Iris pigment epithelial cell (primary cell): Measurements from ENCODE around the gene SPINK9.
A peak's percentile ranks its signal among the peaks of the same experiment; 100 is the strongest.

Experiments
- DNase-seq: peaks from one replicate; pipeline ENCODE4 v3.0.0-alpha.2; 2011; ENCODE audit warnings: low read depth

SPINK9 gene

DNA sequence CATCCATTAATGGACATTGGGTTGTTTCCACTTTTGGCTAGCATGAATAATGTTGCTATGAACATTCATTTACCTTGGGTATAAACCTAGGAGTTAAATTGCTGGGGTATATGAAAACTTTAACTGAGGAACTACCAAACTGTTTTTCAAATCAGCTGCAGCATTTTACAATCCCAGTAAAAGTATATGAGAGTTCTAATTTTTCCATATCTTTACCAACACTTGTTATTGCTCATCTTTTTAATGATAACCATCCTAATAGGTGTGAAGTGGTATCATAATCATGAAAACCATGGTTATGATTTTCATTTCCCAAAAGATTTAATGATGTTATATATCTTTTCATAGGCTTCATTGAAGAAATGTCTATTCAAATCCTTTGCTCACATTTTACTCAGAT, 32.9 kb downstream of the SPINK9 start:
- DNase-seq, result no peak

DNA sequence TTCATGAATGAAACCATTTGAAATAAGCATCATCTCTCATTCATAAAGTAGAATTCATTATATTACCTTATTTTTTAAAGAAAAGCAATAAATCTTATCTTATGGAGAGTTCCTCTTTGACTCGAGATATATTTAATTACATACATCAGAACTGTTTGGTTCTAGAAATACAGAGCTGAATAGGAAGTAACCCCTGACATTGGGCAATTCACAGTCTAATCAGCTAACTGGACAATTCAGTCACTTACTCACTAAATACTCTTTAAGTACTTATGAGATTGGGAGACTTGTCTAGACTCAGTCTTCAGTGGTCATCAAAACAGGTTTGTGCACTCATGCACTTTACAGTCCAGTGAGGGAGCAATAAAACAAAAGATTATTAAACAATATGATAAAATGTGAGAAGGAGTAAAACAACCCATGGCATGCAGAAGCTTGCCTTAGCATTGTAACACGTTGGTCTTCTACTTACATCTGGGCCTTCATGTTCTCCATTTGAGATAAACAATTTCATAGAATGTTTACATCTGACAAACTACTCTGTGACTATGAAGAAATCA, 36.9 kb downstream of the SPINK9 start:
- DNase-seq, result no peak

DNA sequence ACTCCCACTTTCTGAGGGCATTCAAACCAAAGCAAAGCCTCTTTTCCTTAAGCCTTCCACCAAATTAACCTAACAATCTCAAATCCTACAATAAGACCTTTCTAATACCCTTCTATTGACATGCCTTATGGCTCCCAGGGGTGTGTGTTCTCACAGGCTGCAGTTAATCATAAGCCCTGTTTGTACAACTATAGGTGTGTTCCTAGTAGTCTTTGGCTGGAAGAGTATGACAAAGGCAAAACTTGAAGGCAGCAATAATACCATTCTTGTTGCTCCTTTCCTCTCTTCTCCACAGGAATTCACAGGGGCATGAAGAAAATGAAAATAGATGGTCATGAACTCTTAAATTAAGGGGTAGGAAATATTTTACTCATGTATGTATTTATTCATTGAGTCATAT, 37.5 kb downstream of the SPINK9 start:
- no peak for DNase-seq

DNA sequence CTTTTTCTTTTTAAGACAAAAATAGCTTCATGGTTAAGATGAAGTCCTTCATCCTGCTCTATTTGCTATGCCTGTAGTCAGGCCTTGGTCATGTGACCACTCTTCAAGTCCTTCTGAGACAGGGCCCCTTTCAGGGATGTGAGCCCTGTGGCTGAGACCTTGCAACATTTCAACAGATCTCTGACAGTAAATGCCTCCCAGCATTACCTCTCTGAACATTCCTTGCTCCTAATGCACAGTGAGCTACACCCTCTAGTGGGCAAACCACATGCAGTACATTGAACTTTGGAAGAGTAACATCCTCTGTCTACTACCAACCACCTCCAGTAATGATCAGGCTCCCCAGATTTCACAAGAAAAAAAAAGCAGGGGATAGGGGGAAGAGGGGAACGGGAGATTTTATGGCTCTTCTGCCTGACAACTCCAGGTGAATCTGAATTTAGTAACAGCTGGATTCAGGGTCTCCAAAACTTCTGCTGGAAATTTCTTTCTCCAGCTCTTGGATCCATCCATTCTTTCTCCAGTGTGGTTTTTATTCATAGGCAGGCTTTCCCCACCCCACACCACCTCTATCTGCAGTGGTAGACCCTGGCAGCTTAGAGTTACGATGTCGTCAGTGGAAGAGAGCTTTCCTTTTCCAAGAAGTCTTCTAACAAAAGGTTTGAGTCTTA, 39.5 kb downstream of the SPINK9 start:
- peak; percentile 78 for DNase-seq

DNA sequence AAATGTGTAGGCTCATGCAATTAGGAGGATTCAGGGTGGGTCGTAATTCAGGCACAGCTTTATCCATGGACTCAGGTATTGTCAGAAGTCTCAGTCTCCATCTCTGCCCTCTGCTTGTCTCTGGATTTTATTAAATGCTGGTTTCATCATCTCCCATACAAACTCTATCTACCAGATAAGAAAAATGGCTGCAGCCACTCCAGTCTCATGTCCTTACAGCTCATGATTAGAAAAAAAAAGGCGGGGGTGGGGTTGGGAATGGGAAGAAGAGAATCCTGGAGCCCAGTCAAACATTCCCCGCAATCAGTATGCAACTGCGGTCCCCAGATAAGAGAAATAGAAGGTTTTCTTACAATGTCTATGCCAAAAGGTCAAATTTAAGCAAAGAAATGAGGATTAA, 40.8 kb downstream of the SPINK9 start:
- no peak for DNase-seq

DNA sequence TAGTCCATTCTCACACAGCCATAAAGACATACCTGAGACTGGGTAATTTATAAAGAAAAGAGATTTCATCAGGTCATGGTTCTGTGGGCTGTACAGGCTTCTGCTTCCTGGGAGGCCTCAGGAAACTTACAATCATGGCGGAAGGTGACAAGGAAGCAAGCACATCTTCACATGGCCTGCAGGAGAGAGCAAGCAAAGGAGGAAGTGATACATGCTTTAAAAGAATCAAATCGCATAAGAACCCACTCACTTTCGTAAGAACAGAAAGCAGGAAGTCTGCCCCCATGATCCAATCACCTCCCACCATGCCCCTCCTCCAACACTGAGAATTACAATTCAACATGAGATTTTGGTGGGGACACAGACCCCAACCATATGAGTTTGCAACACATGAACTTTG, 43.3 kb downstream of the SPINK9 start:
- no peak for DNase-seq

DNA sequence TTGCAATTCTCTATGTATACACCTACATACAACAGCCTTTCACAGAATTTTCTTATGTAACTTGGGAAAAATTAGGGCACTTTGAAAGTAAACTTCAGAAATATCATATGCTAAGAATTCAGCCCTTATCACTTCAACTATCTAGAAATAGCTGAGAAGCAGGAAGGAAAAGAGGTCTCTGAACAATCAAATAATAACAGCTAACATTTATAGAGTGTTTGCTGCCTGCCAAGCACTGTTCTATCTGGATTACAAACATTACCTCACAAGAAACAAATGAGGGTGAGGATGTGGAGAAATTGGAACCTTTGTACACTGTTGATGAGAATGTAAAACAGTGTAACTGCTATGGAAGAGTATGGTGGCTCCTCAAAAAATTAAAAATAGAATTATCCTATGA, 44.0 kb downstream of the SPINK9 start:
- DNase-seq, result no peak

DNA sequence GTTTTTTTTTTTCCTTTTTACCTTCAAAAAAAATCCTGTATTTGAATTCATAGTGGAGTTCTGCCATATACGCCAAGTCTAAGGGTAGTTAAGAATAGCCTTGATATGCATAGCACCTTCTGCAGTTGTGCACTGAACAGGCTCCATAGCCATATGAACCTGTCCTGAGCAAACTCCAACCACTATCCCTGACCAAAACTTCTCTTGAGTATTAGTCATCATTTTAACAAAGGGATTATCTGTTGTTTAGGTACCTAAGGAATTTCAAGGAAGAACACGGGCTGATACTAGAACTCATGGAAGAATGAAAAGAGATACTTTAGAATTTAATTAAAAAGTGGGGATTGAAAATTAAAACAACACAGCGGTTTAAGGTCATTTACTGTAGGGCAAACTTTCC, 46.5 kb downstream of the SPINK9 start:
- no peak for DNase-seq

DNA sequence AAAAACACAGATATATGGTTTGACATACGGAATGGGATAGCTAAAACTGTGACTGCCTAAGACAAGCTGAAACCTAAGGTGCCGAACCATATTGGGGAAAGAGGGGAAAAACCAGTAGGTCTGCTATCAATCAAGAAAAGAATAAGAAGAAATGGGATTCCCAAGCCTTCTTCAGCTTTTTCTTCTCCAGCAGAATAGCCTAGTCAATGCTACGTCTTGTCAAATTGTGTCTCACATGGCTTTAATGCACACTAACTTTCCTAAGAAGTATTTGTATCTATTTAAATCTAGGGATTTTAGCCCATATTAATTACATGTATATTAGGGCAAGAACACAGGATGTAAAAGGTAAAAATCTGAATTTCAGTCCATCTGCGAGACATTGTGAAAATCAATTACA, 47.6 kb downstream of the SPINK9 start:
- no peak for DNase-seq

DNA sequence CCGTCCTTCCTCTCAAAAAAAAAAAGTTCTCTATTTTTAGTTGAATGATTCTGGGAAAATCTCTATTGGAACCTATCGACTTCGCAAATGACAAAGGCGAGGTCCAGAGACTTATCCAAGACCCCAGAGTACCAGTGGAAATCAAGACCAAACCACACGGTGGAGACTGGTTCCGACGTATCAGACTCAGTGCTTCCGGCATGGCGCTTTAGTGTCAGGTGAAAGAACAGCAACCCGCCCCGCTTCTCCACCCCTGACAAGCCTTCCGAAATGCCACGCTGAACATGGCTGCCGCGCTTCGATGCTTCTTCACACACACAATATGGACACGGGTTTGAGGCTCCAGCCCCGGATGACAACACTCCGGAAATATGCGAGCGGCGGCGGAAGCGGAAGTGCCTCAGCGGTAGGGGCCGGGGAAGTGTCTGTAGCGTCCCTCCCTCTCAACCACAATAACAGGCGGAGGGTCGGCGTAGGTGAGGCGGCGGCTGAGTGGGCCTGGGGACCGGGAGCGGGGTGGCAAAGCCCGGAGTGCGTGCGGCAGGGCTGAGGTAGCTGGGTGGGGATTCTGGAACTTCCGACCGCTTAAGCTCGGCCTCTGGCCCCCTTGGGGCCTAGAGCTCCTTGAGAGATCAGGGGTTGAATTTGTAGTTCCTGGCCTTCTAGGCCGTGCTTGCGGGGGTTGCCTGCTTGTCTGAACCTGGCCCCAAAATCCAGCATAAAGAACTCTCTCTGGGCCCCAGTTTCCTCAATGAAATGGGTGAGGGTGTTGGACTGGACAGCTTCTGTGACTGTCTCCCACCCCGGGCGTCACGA, 48.4 kb downstream of the SPINK9 start, which contains the start of gene FBXO38:
Gene FBXO38, plus strand, starts transcription at position 395 of the 816 bp plus-strand sequence. CDS start 10,819 bp downstream, outside the sequence.
- DNase-seq, result peak; percentile 98

DNA sequence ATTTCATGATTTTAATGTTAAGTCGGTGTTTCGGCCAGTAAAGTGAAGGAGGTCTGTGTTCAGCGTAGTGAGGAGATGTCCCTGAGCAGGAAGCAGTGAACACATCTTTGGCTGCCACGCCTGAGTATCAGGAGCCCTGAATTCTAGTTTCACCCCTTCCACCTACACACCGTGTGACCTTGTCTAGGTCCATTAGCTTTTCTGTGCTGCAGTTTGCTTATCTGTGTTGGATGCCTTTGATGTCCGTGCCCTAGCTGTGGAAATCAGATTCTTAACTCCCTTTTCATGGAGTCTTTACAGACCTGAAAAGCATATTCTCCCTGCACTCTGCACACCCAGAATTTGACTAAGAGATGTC, 49.0 kb downstream of the SPINK9 start:
- peak; percentile 19 for DNase-seq

DNA sequence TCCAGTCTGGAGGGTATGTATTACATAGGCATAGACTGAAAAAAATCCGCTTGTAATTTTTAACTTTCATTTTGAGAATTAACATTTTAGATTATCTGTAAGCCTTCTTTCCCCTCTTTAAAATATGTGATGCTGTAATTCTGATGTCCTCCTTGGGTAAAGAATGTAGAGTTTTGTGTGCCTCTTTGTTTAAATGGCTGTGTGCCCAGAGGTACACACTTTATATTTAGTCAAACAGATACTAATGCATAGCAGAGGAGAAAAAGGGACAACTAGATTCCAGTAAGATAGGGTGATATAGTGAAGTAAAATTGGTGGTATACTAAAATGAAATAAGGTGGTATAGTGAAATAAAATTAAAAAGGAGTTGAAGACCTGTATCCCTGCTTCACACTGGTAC, 49.7 kb downstream of the SPINK9 start:
- no peak for DNase-seq

DNA sequence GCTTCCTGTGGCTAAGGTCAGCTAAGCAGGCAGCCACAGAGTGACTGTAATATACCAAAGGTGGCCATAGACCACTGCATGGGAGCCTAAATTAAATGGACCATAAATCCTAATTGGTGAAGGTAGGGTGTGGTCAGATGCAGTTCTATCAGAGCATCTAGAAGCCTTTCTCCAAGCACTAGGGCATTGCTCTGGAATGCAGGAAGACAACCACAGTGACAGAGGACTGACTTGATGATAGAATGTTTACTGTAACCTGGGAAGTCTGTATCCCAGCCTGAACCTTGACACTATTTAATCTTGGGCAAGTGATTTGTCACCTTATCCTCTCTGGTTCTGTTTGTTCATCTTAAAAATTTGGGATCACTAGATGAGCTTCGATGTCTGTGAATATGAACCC, 50.7 kb downstream of the SPINK9 start:
- DNase-seq, result no peak

DNA sequence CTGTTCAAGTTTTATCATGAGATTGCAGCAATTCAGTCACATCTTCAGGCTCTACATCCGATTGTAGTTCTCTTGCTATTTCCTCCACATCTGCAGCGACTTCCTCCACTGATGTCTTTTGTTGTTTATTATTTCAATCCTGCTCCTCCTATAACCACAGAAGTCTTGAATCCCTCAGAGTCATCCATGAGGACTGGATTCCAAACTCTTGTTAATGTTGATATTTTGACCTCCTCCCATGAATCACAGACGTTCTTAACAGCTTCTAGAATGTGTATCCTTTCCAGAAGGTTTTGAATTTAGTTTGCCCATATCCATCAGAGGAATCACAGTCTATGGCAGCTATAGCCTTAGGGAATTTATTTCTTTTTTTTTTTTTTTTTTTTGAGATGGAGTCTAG, 52.0 kb downstream of the SPINK9 start:
- peak; percentile 54 for DNase-seq

DNA sequence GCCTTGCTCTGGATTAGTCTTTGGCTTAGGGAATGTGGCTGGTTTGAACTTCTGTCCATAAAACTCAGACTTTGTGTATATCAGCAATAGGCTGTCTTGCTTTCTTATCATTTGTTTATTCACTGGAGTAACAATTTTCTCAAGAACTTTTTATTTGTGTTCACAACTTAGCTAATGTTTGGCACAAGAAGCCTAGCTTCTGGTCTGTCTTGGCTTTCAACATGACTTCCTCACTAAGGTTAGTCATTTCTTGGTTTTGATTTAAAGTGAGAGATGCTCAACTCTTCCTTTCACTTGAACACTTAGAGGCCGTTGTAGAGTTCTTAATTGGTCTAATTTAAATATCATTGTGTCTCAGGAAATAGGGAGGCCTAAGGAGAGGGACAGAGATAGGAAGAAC, 53.3 kb downstream of the SPINK9 start:
- peak; percentile 69 for DNase-seq
